HepG2 (cell line): Measurements from ENCODE around the gene CABP4. TPM values are rescaled to one million over a fixed set of nuclear protein-coding genes. Genes with fewer than 3 reads are reported as not detected.

Source experiments
- ELF1 ChIP-seq: sonication (generic); formaldehyde crosslinking; IDR thresholded peaks from 2 replicates; pipeline ENCODE4 v1.4.0; 2020; ENCODE audit warnings: missing genetic modification reagents
- HDAC6 ChIP-seq: fragments of 200-600 bp; sonication (generic); IDR thresholded peaks from 2 replicates; pipeline ENCODE4 v1.7.0; 2017; ENCODE audit warnings: mild to moderate bottlenecking, antibody characterized with exemption, low read length, low read depth
- HNRNPLL ChIP-seq: fragments of 200-400 bp; formaldehyde crosslinking; IDR thresholded peaks from 2 replicates; pipeline ENCODE4 v1.6.1; 2017; ENCODE audit warnings: mild to moderate bottlenecking, low read depth, low read length; ENCODE audit not compliant: poor library complexity, severe bottlenecking
- HOXA3 ChIP-seq: sonication (generic); formaldehyde crosslinking; IDR thresholded peaks from 2 replicates; pipeline ENCODE4 v1.5.0; 2020; ENCODE audit warnings: missing genetic modification reagents
- MAZ ChIP-seq, 2 experiments: sonication (generic) in 1 of 2; formaldehyde crosslinking in 1 of 2; IDR thresholded peaks; 2 replicates each; pipeline versions ENCODE4 v1.5.0 to v1.6.1; 2012 to 2020; ENCODE audit warnings: low read depth in 2 of 2, mild to moderate bottlenecking in 2 of 2, borderline replicate concordance in 1 of 2, improper control_type of control experiment in 1 of 2, low read length in 1 of 2, missing genetic modification reagents in 1 of 2, moderate library complexity in 1 of 2
- NFIB ChIP-seq: sonication (generic); formaldehyde crosslinking; IDR thresholded peaks from 2 replicates; pipeline ENCODE4 v1.9.0; 2021; ENCODE audit warnings: missing genetic modification reagents, mild to moderate bottlenecking, borderline replicate concordance
- PAWR ChIP-seq: sonication (generic); formaldehyde crosslinking; IDR thresholded peaks from 2 replicates; pipeline ENCODE4 v1.4.0; 2020; ENCODE audit warnings: missing genetic modification reagents, mild to moderate bottlenecking, borderline replicate concordance
- POLR2A ChIP-seq, 2 experiments: IDR thresholded peaks; 2 replicates each; pipeline ENCODE4 v1.6.1; 2011; ENCODE audit warnings: low read depth in 2 of 2, low read length in 2 of 2, mild to moderate bottlenecking in 1 of 2, moderate library complexity in 1 of 2; ENCODE audit not compliant: insufficient read depth in 1 of 2
- THAP11 ChIP-seq: IDR thresholded peaks from 2 replicates; pipeline ENCODE4 v1.6.1; 2016; ENCODE audit warnings: missing biosample characterization, missing genetic modification reagents
- TOE1 ChIP-seq: sonication (generic); formaldehyde crosslinking; IDR thresholded peaks from 2 replicates; pipeline ENCODE4 v1.4.0; 2020; ENCODE audit warnings: mild to moderate bottlenecking, missing genetic modification reagents
- YY1 ChIP-seq: IDR thresholded peaks from 2 replicates; pipeline ENCODE4 v1.6.1; 2011; ENCODE audit warnings: low read length, low read depth, moderate library complexity, mild to moderate bottlenecking; ENCODE audit not compliant: insufficient read depth, insufficient replicate concordance
- ZFP41 ChIP-seq: sonication (generic); formaldehyde crosslinking; IDR thresholded peaks from 2 replicates; pipeline ENCODE4 v1.4.0; 2020; ENCODE audit warnings: mild to moderate bottlenecking, missing genetic modification reagents, borderline replicate concordance
- ZNF292 ChIP-seq: sonication (generic); formaldehyde crosslinking; IDR thresholded peaks from 2 replicates; pipeline ENCODE4 v1.8.1; 2022; ENCODE audit warnings: mild to moderate bottlenecking, low read depth, missing genetic modification reagents, borderline replicate concordance
- ZNF430 ChIP-seq: sonication (generic); formaldehyde crosslinking; IDR thresholded peaks from 2 replicates; pipeline ENCODE4 v1.9.0; 2021; ENCODE audit warnings: mild to moderate bottlenecking, missing genetic modification reagents
- ZNF547 ChIP-seq: sonication (generic); formaldehyde crosslinking; IDR thresholded peaks from 2 replicates; pipeline ENCODE4 v1.5.1; 2020; ENCODE audit warnings: mild to moderate bottlenecking, missing genetic modification reagents
- ZNF570 ChIP-seq: sonication (generic); formaldehyde crosslinking; IDR thresholded peaks from 2 replicates; pipeline ENCODE4 v1.4.0; 2020; ENCODE audit warnings: mild to moderate bottlenecking, missing genetic modification reagents, borderline replicate concordance
- ZNF777 ChIP-seq: sonication (generic); formaldehyde crosslinking; IDR thresholded peaks from 2 replicates; pipeline ENCODE4 v1.4.0; 2020; ENCODE audit warnings: missing genetic modification reagents
- polyA plus RNA-seq, 8 experiments: library from polyadenylated mRNA; depleted of rRNA in 3 of 8; stranded (reverse) in 7 of 8; unstranded in 1 of 8; fragments of >200 nt; fragmentation: Illumina TruSeq in 4 of 8; extraction: Trizol in 4 of 8; gene quantifications; 2 replicates each; pipeline versions ENCODE4 v1.2.1 to v1.2.3, GENCODE V29; 2011 to 2016; ENCODE audit warnings: low read depth in 4 of 8, missing spikeins in 1 of 8, mixed read lengths in 1 of 8; ENCODE audit not compliant: insufficient read depth in 1 of 8
- total RNA-seq, 5 experiments: library from RNA; depleted of rRNA; stranded (reverse); fragments of >200 nt; fragmentation: Illumina TruSeq; extraction: Trizol; gene quantifications; 2 replicates each; pipeline ENCODE4 v1.2.3, GENCODE V29; 2016; ENCODE audit warnings: low read depth in 1 of 5
- TF ChIP-seq, protein P1 (sequence below): sonication (generic); formaldehyde crosslinking; IDR thresholded peaks from 2 replicates; pipeline ENCODE4 v1.4.0; 2020; ENCODE audit warnings: mild to moderate bottlenecking, missing genetic modification reagents
- TF ChIP-seq, protein P2 (sequence below): sonication (generic); formaldehyde crosslinking; IDR thresholded peaks from 2 replicates; pipeline ENCODE4 v1.8.0; 2022; ENCODE audit warnings: mild to moderate bottlenecking, missing genetic modification reagents, moderate library complexity
- TF ChIP-seq, protein P3 (sequence below): sonication (generic); formaldehyde crosslinking; IDR thresholded peaks from 2 replicates; pipeline ENCODE4 v1.8.0; 2022; ENCODE audit warnings: missing genetic modification reagents, mild to moderate bottlenecking, inconsistent platforms, borderline replicate concordance
- TF ChIP-seq, protein P4 (sequence below): fragments of 450-650 bp; IDR thresholded peaks from 2 replicates; pipeline ENCODE4 v1.6.1; 2017
- TF ChIP-seq, protein P5 (sequence below): sonication (generic); formaldehyde crosslinking; IDR thresholded peaks from 2 replicates; pipeline ENCODE4 v1.5.0; 2020; ENCODE audit warnings: mild to moderate bottlenecking, missing genetic modification reagents, moderate library complexity

Gene CABP4
- total and polyA plus RNA-seq, 2 of the 13 experiments (the other 11 are each of a cell fraction or from before 2014, with no cell fraction given): not detected

DNA sequence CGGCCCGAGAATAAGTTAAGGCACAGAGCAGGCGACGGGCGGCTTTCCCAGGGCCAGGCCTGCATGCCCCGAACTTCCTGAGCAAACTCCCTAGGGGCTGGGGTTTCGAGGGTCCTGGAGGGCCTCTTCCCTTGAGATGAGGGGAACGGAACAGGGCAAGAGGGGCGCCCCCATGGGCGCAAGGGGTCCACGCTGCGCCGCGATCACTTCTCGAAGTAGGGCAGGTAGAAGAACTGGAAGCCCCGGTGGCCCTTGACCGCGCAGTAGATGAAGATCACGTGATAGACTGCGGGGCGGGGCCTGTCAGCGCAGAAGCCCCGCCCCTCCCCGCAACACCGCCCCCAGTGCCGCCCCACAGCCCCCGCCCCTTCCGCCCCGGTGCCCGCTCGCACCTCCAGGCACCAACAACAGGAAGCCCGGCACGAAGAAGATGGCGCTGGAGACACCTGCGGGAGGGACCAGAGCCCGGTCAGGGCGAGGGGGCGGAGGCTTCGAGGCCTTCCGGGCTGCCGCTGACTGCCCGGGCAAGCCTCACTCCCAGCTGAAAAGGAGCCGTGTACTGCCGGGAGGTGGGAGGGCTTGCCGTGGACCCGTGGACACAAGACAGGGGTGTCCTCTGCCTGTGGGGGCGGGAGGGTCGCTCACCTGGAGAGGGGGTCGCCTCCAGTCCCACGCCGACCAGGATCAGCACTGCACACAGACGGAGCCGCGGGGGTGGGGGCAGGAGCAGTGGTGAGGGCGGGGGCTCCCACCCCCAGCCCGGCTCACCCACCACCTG lies 9.4 kb downstream of the CABP4 start (continued):
- TF ChIP-seq YY1 (peak; percentile 90), HNRNPLL (peak; percentile 37), ZNF292 (no peak), ZNF570 (no peak), THAP11 (CRISPR knock-in tag) (peak; percentile 55; the same call in 1 of the 2 replicates), HDAC6 (no peak), TOE1 (CRISPR knock-in tag) (no peak), PAWR (CRISPR knock-in tag) (no peak), ZNF430 (CRISPR knock-in tag) (0 out of 2 replicates have a peak, but pooled peaks have one; percentile 34), ELF1 (peak; percentile 78), HOXA3 (0 out of 2 replicates have a peak, but pooled peaks have one; percentile 42), POLR2A (IDR thresholded peaks at IDR 0.05; ENCODE audit: insufficient read depth in 1 of 2, low read depth in 2 of 2, low read length in 2 of 2) (peak; percentile 70 to 89; a peak in 3 of 4 replicates), NFIB (CRISPR knock-in tag) (no peak), ZFP41 (CRISPR knock-in tag) (no peak), ZNF547 (CRISPR knock-in tag) (peak; percentile 46; the same call in 1 of the 2 replicates), MAZ (IDR thresholded peaks at IDR 0.05; ENCODE audit: borderline replicate concordance, low read depth, low read length) (peak; percentile 54; the same call in 1 of the 2 replicates), MAZ (CRISPR knock-in tag; IDR thresholded peaks at IDR 0.05; ENCODE audit: low read depth) (0 out of 2 replicates have a peak, but pooled peaks have one; percentile 54), ZNF777 (CRISPR knock-in tag) (no peak)
- TF ChIP-seq, protein P1, sequence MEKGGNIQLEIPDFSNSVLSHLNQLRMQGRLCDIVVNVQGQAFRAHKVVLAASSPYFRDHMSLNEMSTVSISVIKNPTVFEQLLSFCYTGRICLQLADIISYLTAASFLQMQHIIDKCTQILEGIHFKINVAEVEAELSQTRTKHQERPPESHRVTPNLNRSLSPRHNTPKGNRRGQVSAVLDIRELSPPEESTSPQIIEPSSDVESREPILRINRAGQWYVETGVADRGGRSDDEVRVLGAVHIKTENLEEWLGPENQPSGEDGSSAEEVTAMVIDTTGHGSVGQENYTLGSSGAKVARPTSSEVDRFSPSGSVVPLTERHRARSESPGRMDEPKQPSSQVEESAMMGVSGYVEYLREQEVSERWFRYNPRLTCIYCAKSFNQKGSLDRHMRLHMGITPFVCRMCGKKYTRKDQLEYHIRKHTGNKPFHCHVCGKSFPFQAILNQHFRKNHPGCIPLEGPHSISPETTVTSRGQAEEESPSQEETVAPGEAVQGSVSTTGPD (CRISPR knock-in tag): no peak
- TF ChIP-seq, protein P2, sequence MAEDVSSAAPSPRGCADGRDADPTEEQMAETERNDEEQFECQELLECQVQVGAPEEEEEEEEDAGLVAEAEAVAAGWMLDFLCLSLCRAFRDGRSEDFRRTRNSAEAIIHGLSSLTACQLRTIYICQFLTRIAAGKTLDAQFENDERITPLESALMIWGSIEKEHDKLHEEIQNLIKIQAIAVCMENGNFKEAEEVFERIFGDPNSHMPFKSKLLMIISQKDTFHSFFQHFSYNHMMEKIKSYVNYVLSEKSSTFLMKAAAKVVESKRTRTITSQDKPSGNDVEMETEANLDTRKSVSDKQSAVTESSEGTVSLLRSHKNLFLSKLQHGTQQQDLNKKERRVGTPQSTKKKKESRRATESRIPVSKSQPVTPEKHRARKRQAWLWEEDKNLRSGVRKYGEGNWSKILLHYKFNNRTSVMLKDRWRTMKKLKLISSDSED (CRISPR knock-in tag): no peak
- TF ChIP-seq, protein P3, sequence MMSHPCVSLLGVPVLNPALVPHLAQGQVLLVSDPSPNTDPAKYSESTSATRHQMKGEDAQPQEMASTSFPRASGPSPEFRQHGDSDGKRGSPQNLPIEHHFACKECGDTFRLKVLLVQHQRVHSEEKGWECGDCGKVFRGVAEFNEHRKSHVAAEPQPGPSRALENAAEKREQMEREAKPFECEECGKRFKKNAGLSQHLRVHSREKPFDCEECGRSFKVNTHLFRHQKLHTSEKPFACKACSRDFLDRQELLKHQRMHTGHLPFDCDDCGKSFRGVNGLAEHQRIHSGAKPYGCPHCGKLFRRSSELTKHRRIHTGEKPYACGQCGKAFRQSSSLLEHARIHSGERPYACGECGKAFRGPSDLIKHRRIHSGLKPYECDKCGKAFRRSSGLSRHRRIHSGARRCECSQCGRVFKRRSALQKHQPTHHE (CRISPR knock-in tag): no peak
- TF ChIP-seq, protein P4, sequence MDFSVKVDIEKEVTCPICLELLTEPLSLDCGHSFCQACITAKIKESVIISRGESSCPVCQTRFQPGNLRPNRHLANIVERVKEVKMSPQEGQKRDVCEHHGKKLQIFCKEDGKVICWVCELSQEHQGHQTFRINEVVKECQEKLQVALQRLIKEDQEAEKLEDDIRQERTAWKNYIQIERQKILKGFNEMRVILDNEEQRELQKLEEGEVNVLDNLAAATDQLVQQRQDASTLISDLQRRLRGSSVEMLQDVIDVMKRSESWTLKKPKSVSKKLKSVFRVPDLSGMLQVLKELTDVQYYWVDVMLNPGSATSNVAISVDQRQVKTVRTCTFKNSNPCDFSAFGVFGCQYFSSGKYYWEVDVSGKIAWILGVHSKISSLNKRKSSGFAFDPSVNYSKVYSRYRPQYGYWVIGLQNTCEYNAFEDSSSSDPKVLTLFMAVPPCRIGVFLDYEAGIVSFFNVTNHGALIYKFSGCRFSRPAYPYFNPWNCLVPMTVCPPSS: no peak
- TF ChIP-seq, protein P5, sequence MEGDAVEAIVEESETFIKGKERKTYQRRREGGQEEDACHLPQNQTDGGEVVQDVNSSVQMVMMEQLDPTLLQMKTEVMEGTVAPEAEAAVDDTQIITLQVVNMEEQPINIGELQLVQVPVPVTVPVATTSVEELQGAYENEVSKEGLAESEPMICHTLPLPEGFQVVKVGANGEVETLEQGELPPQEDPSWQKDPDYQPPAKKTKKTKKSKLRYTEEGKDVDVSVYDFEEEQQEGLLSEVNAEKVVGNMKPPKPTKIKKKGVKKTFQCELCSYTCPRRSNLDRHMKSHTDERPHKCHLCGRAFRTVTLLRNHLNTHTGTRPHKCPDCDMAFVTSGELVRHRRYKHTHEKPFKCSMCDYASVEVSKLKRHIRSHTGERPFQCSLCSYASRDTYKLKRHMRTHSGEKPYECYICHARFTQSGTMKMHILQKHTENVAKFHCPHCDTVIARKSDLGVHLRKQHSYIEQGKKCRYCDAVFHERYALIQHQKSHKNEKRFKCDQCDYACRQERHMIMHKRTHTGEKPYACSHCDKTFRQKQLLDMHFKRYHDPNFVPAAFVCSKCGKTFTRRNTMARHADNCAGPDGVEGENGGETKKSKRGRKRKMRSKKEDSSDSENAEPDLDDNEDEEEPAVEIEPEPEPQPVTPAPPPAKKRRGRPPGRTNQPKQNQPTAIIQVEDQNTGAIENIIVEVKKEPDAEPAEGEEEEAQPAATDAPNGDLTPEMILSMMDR (CRISPR knock-in tag): peak; percentile 23; the same call in 1 of the 2 replicates
